Epithelial cell of prostate (primary cell): ENCODE data around the gene GATAD2A.
A peak's percentile ranks its signal among the peaks of the same experiment; 100 is the strongest.
"Not testable (repeated sequence)": the region's sequence is repeated elsewhere in the genome, so short reads cannot be mapped to it uniquely, and the experiment has no call there.

ENCODE experiments used
- DNase-seq: peaks from one replicate; pipeline ENCODE4 v3.0.0-alpha.2; 2011; ENCODE audit warnings: low read depth, low spot score
- H3K27ac ChIP-seq: fragments of 450-650 bp; 2 replicates; pipeline ENCODE4 v1.5.1; 2017; ENCODE audit warnings: mild to moderate bottlenecking

Gene GATAD2A

DNA sequence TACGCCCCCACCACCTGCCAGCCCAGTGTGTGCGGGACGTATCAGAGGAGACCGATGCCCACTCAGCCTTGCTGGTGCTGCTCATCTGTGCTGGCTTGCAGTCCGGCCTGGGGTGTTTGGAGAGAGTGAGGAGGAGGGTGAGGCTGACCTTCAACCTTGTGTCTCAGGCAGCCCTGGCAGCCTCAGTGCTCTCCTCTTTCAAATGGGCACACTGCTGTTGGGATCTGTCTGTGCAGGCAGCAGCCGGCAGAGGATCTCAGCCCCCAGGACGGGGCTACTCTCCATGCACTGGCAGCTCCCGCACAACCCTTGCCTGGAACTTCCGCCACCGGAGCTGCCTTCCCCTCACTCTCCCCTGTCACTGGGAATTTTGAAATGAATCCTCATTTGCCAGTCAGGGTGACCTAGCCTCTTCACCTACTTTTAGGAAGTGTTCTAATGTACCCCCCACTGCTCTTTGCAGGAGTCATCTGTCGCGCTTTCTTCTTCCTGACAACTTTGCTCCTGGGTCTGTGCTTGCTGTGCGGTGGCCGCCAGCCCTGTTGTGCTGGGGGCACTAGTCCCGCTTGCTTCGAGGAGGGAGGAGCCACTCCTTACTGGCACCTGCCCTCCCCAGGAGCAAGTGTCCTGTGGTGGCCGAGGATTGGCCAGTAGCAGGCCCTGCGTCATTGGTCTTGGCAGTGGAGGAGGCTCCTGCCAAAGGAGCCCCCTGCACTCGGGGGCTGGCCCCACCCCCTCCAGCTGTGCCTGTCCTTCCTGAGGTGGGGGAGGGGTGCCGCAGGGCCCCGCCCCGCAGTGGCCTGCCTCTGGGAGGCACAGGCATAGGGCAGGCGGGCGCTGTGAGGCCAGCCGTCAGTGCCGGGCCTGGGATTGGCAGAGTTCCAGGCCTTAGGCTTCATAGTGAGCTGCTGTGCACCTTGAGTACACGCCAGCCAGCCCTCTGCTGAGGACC, 56.5 kb downstream of the GATAD2A start:
- no peak overlapping the region for H3K27ac ChIP-seq
- DNase-seq, result no peak

DNA sequence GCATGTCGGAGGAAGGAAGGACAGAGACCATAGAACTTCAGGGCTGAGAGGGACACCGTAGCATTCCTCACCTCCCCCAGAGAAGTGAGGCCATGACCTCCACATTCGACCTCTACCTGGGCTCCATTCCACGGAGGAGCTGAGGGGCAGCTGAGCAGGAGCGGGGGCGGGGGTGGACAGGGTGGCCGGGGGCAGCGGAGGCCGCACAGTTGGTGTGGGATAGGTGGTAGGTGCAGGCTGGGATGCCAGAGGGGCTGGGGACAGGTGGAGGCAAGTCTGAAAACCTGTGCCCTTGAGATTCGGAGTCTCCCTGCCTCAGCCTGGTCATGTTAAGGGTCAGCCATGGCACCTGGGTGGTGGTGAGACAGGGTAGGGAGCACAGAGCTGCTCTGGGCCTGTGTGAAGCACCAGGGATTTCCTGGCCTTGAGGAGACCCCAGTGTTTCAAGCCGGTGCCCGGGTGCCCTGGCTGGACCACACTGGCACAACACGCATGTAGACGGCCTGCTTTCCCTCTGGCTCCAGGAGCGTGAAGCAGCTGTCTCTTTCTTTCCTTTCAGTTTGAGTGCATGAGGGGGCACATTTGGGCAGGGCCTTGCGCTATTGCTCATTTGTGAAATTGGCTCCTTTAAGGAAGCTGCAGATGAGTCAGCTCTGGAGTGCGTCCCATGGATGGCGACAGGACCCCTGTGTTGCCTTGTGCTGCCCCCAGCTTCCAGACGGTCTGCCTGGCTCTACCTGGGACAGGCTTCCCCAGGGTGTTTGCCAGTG, 58.1 kb downstream of the GATAD2A start:
- peak overlapping the region; percentile 46 for H3K27ac ChIP-seq

DNA sequence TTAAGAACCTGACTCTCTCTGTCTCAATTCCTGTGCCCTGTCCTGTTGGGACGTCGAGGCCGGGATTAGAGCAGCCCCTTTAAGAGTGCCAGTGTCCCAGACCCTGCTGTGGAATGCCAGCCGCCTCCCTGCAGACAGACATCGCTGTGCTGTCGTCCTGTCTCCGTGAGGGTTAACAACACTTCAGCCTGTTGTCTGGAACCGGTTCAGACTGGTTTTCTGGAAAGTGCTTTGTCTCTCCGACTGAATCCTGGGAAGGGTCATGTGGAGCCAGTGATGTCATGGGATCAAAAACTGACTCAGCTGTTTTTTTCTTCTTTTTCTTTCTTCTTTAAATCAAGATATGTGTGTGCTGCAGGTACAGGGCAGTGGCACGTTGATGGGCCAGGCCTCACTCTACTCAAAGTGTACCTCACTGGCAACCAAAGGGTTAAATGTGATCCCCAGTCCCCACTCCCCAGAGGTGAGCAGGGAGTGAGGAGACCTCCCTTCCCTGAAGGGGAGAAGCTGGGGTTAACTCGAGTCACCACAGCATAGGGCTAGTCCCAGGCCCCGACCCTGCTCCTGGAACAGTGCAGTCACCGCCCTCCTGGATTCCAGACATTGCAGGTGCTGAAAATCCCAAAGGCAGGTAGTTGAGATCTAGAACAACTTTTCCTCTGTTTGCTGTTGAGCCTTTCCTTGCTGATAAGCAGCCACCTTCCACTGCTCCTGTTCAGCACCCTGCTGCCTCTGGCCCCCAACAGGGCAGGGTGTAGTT, 59.0 kb downstream of the GATAD2A start:
- H3K27ac ChIP-seq, result peak overlapping the region; percentile 46
- peak; percentile 44 for DNase-seq

More for the DNA sequence above, 58.1 kb downstream of the GATAD2A start:
- DNase-seq, result no peak

DNA sequence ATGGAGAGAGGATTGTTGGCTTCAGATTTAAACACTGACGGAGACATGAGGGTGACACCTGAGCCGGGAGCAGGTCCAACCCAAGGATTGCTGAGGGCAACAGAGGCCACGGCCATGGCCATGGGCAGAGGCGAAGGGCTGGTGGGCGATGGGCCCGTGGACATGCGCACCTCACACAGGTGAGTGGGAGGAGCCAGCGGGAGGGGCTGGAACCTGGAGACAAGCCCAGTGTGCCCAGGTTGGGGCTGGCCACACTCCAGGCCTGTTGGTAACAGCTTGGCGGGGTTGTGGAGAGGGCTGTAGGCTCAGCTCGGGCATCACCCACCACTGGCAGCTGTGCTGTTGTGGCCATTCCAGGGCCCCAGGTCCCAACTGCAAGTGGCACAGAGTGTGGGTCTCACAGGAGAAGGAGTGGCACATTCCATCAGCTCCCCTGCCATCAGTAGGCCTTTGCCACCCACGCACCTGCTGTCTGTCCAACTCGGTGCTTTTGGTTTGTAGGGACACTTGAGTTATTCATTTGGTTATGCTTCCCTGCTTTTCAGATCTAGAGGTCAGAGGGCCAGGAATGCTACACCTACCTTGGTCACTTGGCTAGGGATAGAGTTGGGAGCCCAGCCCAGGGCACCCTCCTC, 60.1 kb downstream of the GATAD2A start:
- no peak overlapping the region for H3K27ac ChIP-seq

DNA sequence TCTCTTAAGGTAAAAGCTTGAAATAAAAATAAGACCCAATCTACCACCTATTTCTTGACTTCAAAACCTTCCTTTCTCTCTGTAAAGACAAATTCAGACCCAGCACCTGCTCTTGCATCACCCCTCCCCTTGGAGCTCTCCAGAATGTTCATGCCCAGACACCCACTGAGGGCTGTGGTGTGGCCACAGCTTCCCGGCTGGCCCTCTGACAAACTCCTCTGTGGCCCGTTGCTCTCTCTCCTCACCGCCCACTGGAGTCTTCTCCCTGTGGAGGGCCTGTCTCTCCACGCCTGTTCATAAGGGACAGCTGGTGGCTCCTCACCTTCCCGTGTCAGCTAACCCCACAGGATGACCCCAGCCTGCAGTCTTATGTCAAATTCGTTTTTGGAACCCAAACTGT, 60.7 kb downstream of the GATAD2A start:
- H3K27ac ChIP-seq, result no peak overlapping the region

More for the DNA sequence above, 60.1 kb downstream of the GATAD2A start:
- no peak for DNase-seq

DNA sequence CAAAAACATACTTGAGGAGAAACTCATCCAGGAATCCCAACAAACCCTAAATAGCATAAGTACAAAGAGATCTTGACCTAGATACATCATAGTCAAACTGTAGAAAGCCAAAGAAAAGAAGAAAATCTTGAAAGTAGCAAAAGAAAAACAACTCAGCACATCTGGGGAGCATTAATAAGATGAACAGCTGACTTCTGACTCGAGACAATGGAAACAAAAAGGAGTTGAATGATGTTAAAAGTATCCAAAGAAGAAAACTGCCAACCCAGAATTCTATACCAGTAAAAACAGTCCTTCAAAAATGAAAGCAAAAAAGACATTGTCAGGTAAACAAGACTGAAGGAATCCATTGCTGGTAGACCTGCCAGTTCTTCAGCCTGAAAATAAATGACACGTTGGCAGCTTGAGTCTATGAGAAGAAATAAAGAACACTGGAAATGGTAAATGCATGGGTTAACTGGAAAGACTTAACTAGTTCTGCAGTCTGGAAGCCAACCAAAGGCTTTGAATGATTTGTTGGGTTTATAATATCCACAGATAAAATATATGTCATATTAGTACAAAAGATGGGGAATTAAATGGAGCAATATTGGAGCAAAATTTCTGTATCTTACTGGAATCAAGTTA, 63.1 kb downstream of the GATAD2A start:
- no peak overlapping the region for H3K27ac ChIP-seq
- DNase-seq, result no peak

More for the DNA sequence above, 60.7 kb downstream of the GATAD2A start:
- no peak for DNase-seq

DNA sequence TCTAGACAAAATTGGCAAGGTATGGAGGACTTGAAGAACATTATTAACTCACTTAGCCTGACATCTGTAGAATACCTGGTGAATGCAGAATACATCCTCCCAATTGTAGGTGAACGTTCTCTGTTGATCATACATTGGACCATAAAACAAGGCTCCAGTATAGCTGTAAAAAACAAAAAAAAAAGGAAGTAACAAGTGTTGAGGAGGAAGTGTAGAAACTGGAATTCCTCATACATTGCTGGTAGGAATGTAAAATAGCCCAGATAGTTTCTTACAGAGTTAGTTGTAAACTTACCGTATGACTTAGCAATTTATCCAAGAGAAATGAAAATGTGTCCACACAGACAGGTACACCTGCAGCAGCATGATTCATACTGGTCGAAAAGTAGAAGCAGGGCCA, 65.1 kb downstream of the GATAD2A start:
- DNase-seq, result no peak
- H3K27ac ChIP-seq, result no peak overlapping the region

DNA sequence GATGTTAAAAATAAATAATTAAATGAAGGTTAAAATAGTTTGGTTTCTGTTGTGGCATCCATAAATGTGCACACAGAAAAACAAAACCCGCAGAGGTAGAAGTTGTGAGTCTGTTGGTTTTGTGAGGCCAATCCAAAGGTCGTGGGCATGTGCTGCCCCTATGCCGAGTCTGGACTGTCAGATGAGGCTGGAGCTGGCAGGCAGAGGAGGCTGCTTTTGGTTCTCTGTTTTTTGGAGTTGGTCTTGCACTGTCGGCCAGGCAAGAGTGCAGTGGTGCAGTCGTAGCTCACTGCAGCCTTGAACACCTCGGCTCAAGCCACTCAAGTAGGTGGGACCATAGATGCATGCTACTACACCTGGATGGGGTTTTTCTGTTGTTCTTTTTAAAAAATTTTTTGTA, 66.2 kb downstream of the GATAD2A start:
- DNase-seq, result no peak
- H3K27ac ChIP-seq, result no peak overlapping the region

DNA sequence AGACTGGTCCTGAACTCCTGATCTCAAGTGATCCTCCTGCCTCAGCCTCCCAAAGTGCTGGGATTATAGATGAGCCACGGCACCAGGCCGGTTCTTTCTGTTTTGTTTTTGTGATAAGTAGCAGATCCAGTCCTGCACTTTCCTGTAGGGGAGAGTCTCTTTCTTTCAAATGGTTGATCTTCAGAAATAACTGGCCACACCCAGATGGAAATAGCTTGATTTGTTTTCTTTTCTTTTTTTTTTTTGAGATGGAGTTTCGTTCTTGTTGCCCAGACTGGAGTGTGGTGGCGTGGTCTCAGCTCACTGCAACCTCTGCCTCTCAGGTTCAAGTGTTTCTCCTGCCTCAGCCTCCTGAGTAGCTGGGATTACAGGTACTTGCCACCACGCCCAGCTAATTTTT, 66.6 kb downstream of the GATAD2A start:
- not testable (repeated sequence) for DNase-seq, H3K27ac ChIP-seq

DNA sequence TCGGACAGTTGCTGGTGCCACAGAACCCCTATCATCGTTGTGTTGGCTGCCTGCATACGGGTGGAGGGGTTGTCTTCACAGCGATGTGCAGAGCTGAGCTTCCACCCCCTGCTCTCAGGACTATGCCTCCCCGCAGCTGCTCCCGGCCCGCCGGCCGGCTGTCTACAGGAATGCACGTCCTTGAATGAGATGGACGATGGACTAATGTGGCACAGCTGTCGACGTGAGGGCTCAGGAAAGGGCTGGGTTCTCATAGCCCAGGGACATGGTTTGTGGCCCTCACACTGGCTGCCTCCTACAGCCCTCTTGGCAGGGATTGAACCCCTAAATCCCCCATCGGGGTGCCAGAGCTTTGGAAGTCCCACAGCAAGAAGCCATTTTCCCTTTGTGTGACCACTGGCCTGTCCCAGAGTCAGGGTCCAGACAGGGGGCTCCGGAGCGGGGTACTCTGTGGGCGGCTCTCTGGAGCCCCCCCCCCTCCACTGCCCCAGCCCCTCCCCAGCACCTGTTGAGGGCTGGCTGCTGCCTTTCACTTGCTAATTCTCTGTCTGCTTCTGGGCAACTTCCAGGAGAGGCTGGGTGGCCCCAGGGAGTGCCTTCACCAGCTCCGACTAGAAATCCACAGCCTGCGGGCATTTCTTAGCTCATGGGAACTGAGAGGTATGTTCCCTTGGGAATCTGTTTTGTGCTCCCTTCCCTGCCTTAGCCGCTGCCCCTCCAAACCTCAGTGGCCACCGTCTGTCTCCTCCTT, 69.7 kb downstream of the GATAD2A start:
- H3K27ac ChIP-seq, result no peak overlapping the region
- DNase-seq, result no peak

DNA sequence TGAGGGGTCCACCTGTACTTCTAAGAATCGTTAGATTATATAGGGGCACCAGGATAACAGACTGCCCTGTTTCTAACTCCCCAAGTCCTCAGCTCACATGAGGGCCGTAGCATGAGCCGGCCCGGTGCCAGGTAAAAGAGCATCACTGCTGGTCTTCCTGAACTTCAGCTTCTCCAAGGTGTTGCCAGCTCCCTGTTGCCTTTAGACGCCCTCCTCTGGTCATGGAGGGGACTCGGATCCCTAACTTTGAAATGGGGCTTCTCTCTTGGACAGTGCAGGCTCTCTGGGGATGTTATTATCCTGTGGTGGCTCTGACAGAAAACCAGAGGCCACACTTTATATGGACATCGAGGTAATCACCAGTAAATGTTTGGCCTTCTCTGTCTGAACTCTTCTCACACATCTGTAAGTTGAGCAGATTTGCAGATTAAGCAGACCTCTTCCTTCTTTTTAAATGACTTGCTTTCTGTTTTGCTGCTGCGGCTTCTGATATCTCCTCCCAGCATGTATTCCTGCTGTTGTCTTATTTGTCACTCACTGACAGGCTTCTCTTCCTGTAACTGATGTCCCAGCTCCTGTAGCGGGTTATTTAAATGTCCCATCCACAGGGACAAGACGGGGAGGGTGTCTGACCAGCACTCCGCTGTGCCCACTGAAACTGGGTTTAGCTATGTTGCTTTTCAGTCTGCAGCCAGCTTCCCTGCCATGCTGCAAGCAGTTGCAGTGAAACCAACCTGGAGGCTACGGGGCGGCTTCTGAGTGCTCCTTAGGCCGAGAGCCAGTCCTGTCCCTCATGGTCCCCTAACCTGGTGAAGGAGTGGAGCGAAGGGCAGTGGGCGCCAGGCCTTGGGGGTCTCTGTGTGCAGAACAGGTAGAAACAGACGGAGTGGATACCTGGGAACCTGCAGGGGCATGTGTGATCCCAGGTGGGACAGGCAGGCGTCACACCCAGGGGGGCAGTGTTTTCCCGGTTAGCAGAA, 70.7 kb downstream of the GATAD2A start:
- DNase-seq, result no peak
- H3K27ac ChIP-seq, result no peak overlapping the region

DNA sequence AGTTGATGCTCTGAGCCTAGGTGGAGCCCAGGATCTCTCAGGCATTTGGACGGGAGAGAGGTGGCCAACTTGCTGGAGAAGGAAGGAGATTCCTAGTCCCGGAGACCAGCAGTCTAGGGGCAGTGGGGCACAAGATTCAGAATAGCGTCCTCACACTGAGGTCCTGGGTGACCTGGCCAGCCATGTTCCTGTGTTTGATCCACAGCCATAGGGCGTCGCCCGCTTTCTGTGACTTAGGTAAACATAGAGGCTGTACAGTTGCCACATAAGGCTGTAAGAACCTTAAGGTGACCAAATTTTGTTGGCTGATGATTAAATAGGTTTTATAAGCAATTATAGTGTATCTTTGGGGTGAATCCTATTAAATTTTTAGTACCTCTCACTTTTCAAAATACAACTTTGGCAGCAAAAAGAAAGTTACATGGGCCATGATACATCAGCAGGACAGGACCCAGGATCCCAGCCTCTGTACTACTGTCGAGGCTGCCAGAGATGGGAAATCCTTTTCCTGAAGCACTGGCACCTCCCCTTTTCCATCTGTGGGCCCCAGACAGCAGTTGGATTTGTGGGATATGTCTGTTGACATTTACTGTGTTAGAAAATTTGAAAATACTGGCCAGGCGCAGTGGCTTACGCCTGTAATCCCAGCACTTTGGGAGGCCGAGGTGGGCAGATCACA, 72.4 kb downstream of the GATAD2A start:
- H3K27ac ChIP-seq, result no peak overlapping the region
- DNase-seq, result no peak

DNA sequence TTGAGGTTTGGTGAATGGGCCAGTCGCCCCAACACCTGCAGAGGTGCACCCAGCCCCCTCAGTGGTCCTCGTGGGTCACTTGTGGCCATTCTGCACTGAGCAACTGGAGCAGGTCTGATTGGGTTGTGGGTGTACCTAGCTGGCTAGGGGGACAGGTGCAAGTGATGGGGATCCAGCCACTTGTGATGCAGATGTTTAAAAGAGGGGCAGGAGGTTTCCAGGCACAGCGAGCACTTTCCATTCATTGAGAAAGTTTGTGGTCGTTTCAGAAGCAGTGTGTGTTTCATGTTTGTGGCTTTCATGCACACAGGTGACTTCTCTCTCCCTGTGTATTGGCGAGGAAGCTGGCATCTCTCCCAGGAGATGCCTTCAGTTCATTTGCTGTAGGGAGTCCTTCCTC, 75.2 kb downstream of the GATAD2A start:
- no peak overlapping the region for H3K27ac ChIP-seq
- no peak for DNase-seq

DNA sequence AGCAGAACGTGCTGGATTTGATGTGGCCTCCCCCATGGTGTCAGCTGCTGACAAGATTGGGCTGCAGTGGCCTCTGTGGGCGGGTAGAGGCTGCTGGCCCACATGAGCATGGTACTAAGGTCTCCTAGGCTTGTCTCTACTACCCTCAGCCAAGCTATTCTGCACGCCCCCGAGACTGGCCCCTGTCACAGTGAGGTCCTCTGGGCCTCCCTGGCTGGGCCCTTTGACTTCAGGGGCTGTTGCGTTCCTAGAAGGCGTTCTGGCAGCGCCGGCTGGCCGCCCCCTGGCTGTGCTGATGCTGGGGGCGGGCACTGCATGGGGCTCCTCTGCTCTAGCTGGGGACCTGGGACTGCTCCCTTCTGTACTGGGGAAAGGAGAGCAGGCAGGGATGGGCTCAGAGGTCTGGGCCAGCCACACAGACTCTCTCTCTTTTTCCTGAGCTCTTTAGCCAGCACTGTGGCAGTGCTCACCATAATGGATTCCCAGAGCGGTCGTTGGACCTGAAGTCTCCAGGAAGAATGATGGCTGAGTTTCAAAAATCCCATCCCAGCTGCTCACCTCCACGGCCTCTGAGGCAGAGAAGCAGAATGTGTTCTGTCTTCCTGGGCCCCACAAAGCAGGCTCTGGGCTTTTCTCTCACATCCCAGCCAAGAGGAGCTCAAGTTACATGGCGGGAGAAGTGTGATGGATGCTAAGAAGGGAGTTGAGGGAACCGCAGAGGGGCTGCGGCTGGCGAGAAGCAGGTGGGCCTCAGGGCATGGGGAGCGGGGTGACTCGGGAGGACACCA, 77.5 kb downstream of the GATAD2A start:
- DNase-seq, result no peak
- H3K27ac ChIP-seq, result no peak overlapping the region

DNA sequence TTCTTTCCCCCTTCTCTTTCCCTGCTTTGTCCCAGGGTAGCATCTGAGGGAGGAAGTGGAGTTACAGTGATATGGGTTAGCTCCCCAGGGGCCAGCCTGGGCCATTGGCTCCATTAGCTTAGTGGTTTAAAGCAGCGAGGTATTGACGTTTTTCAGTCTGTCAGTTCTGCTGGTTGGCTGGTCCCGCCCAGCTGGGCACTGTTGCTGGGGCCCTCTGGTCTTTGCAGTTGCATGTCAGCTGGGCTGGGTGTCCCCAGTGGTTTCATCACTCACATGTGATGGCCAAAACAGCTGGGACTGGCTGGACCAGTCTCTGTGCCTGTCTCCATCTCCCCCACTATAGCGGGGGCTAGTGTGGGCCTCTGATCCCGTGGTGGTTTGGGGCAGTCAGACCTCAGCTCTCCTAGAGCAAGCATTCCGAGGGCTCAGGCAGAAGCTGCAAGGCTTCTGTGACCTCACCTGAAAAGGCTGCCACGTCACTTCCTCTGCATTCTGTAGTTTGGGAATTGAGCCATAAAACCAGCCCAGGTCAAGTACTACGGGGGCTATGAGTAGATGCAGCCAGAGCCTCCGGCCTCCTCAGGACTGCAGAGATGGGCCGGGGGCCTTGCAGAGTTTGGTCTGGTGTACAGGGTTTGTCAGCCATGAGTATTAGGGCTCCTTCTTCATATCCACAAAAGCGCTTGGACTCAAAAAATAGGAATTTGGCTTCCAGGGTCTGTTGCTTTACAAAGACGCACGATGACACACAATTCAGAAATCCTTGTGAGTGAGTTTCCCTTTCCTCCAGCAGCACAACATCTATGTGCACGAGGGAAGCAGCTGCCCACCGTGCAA, 79.9 kb downstream of the GATAD2A start:
- peak overlapping the region; percentile 44 for H3K27ac ChIP-seq

DNA sequence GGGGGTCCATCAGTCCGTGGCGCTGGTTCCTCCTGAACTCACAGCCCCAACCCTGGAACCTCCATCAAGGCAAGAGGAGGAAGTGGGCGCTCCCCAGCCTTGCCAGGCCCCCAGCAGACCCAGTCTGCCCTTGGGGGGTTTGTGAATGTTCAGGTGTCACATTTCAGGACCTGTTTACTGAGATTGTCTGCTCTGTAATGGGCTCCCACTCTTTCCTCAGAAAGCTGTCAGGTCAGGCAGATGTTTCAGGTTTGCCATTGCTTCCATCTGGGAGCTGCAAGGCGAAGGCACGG, 80.5 kb downstream of the GATAD2A start:
- DNase-seq, result no peak
- peak overlapping the region; percentile 44 for H3K27ac ChIP-seq

More for the DNA sequence above, 79.9 kb downstream of the GATAD2A start:
- no peak for DNase-seq
